Measurements from ENCODE around the gene ZNF436.
A peak's percentile ranks its signal among the peaks of the same experiment; 100 is the strongest.
"Not testable (repeated sequence)": the region's sequence is repeated elsewhere in the genome, so short reads cannot be mapped to it uniquely, and the experiment has no call there.

The ZNF436 gene

GRCh38 chr1:23392125-23392855 lies 22.7 kb upstream of the ZNF436 start:
- DNase-seq (ENCODE audit: low read depth), result no peak

- no peak for DNase-seq (ENCODE audit: low read depth)
Observed at GRCh38 chr1:23389837-23390321, 20.2 kb upstream of the ZNF436 start.

GRCh38 chr1:23387494-23387893 lies 17.9 kb upstream of the ZNF436 start:
- DNase-seq (ENCODE audit: low read depth), result no peak

GRCh38 chr1:23385119-23385621 lies 15.5 kb upstream of the ZNF436 start:
- DNase-seq (ENCODE audit: low read depth), result no peak

GRCh38 chr1:23384312-23385058 lies 14.8 kb upstream of the ZNF436 start:
- no peak for DNase-seq (ENCODE audit: low read depth)

- no peak for DNase-seq (ENCODE audit: low read depth)
Observed at GRCh38 chr1:23383577-23384311, 14.1 kb upstream of the ZNF436 start.

- DNase-seq (ENCODE audit: low read depth), result no peak
Observed at GRCh38 chr1:23381233-23381885, 11.7 kb upstream of the ZNF436 start.

GRCh38 chr1:23380719-23381118 lies 11.1 kb upstream of the ZNF436 start:
- DNase-seq (ENCODE audit: low read depth), result no peak

GRCh38 chr1:23380236-23380635 lies 10.6 kb upstream of the ZNF436 start:
- not testable (repeated sequence) for DNase-seq (ENCODE audit: low read depth)

- DNase-seq (ENCODE audit: low read depth), result no peak
Observed at GRCh38 chr1:23376890-23377811, 7.5 kb upstream of the ZNF436 start.

GRCh38 chr1:23374079-23374735 lies 4.6 kb upstream of the ZNF436 start:
- DNase-seq (ENCODE audit: low read depth), result not testable (repeated sequence)

- DNase-seq (ENCODE audit: low read depth), result no peak
Observed at GRCh38 chr1:23371987-23372880, 2.6 kb upstream of the ZNF436 start.

- DNase-seq (ENCODE audit: low read depth), result no peak
Observed at GRCh38 chr1:23370709-23371584, 1.3 kb upstream of the ZNF436 start.

- no peak for DNase-seq (ENCODE audit: low read depth)
Observed at GRCh38 chr1:23370330-23370708, 683 bp upstream of the ZNF436 start.

- DNase-seq (ENCODE audit: low read depth), result peak; percentile 74
Observed at GRCh38 chr1:23368562-23369334, 888 bp downstream of the ZNF436 start.

GRCh38 chr1:23367791-23368561 lies 1.7 kb downstream of the ZNF436 start:
- peak; percentile 82 for DNase-seq (ENCODE audit: low read depth)

GRCh38 chr1:23367451-23367790 lies 2.2 kb downstream of the ZNF436 start:
- DNase-seq (ENCODE audit: low read depth), result no peak
